Psoas muscle (tissue), 8 donors: Measurements from ENCODE around the gene B4GALT2. TPM values are rescaled to one million over a fixed set of nuclear protein-coding genes. Genes with fewer than 3 reads are reported as not detected.

Experiments used
- ATAC-seq, 4 donors: fragments of 200-7000 bp; cut with Tn5 transposase; one replicate each; pipeline ENCODE4 v1.9.1; 2020; ENCODE audit warnings: moderate library complexity in 3 of 4, mild to moderate bottlenecking in 2 of 4
- DNase-seq, 2 donors: peaks; one replicate each; pipeline ENCODE4 v3.0.0-alpha.2; 2020
- H3K27ac ChIP-seq: fragments of 200-600 bp; one replicate; pipeline ENCODE4 v1.8.0; 2022
- H3K27me3 ChIP-seq, 3 donors: fragments of 200-600 bp in 1 of 3; one replicate each; pipeline versions ENCODE4 v1.6.1 to v1.8.0; 2013 to 2022; ENCODE audit warnings: low read length in 2 of 3, mild to moderate bottlenecking in 2 of 3, moderate library complexity in 1 of 3; ENCODE audit not compliant: insufficient read depth in 3 of 3
- H3K36me3 ChIP-seq, 2 donors: fragments of 200-600 bp in 1 of 2; one replicate each; pipeline versions ENCODE4 v1.6.1 to v1.8.0; 2013 to 2022; ENCODE audit warnings: low read depth in 1 of 2, mild to moderate bottlenecking in 1 of 2, moderate library complexity in 1 of 2; ENCODE audit not compliant: insufficient read depth in 1 of 2
- H3K4me1 ChIP-seq: fragments of 200-600 bp; one replicate; pipeline ENCODE4 v1.8.0; 2022
- H3K4me3 ChIP-seq: fragments of 200-600 bp; one replicate; pipeline ENCODE4 v1.8.0; 2022; ENCODE audit warnings: mild to moderate bottlenecking
- H3K9me3 ChIP-seq: fragments of 200-600 bp; one replicate; pipeline ENCODE4 v1.8.0; 2022
- WGBS, 3 donors: extraction: QIAGEN DNeasy Blood & Tissue Kit; methylation state at CpG; one replicate each; pipeline versions ENCODE4 v1.1.6 to v1.1.7; 2013; 5-methylcytosine and 5-hydroxymethylcytosine counted together
- intact Hi-C, 2 donors: fragments of 100-400 bp; cut with DNase I; formaldehyde crosslinking; loops; one replicate each; pipeline versions ENCODE4 v1.11.0 to v1.14.2; 2022
- polyA plus RNA-seq, 3 donors: library from polyadenylated mRNA; stranded (reverse); fragments of 200-250 nt; gene quantifications; one replicate each; pipeline ENCODE4 v1.2.3, GENCODE V29; 2013
- total RNA-seq, 4 donors: library from RNA; stranded (reverse); fragmentation: NEBNext Ultra II Directional in 2 of 4; extraction: Animal tissue kit (Norgen Biotek cat#: 25700) in 2 of 4; gene quantifications; one replicate each; pipeline versions ENCODE4 v1.2.1 to v1.2.4, GENCODE V29; 2021 to 2023
- TF ChIP-seq, protein P1 (sequence below): fragments of 200-600 bp; IDR thresholded peaks from one replicate; pipeline ENCODE4 v1.8.0; 2022; ENCODE audit warnings: antibody characterized with exemption
- donor health status: healthy with polysubstance abuse.
- donor health status: DM: no; HTN: no; CAD: no; lungs with moderate emphysema.
- donor health status: Bipolar disorder and iron deficiency.
- donor health status: healthy.
- donor health status: DM: yes; HTN: yes; CAD: no.
- donor health status: DM: no; HTN: no; CAD: no.
- donor health status: DM: no; HTN: no; CAD: no.
- donor health status: DM: yes; HTN: yes; CAD: no.

B4GALT2 gene
- total and polyA plus RNA-seq, 7 donors = 33.5 to 81.0 (median 54.9) TPM

DNA sequence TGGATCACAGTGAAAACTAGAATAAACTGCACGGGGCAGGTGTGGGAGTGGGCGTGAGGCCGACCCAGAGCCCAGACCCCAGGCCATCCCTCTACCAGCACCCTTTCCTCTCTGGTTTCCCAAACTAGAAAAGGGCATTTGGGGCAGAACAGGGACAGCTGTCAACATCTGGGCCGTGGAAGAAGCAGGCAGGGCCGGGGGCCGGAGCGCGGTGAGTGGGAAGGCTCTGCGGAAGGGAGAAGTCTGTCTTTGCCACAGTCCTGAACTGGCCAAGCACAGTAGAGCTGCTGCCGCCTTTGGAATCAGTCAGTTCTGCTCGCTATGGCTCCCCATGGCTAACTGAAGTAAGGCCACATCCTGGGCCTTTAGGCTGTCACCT, 19.0 kb downstream of the B4GALT2 start:
- Histone ChIP-seq H3K27me3 (no peaks in the 10 kb centered on the region), H3K9me3 (no peaks in the 10 kb centered on the region), H3K27ac (no peak overlapping the region), H3K4me1 (no peaks in the 10 kb centered on the region), H3K4me3 (no peak overlapping the region), H3K36me3 (no peaks in the 10 kb centered on the region)
- ATAC-seq (no peak), DNase-seq (no peak)
- 75 to 83% (median 78%) methylated on average over 11 of the region's 11 CpGs for WGBS, 3 donors
- intact Hi-C loops = no loop called here
- TF ChIP-seq, protein P1, sequence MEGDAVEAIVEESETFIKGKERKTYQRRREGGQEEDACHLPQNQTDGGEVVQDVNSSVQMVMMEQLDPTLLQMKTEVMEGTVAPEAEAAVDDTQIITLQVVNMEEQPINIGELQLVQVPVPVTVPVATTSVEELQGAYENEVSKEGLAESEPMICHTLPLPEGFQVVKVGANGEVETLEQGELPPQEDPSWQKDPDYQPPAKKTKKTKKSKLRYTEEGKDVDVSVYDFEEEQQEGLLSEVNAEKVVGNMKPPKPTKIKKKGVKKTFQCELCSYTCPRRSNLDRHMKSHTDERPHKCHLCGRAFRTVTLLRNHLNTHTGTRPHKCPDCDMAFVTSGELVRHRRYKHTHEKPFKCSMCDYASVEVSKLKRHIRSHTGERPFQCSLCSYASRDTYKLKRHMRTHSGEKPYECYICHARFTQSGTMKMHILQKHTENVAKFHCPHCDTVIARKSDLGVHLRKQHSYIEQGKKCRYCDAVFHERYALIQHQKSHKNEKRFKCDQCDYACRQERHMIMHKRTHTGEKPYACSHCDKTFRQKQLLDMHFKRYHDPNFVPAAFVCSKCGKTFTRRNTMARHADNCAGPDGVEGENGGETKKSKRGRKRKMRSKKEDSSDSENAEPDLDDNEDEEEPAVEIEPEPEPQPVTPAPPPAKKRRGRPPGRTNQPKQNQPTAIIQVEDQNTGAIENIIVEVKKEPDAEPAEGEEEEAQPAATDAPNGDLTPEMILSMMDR = no peak

DNA sequence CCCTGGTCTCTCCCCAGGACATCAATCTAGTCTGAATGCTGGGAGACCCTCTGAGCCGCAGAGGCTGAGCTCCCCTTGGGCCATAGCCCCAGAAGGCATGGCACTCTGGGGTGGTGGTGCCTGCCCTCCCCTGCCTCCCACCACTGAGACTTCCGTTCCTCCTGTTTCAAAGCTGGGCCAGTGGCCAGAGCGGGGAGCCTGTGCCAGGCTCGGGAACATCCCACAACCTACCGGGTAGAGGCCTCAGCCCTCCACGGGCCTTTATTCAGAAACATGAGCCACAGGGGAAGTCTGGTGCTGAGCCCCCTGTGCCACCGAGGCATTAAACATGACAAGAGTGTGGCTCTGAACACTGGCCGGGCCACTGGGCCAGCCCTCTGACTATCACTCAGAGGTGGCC, 20.4 kb downstream of the B4GALT2 start:
- Histone ChIP-seq H3K27me3 (no peaks in the 10 kb centered on the region), H3K27ac (no peak overlapping the region), H3K4me1 (no peaks in the 10 kb centered on the region), H3K4me3 (no peak overlapping the region), H3K36me3 (no peaks in the 10 kb centered on the region), H3K9me3 (no peaks in the 10 kb centered on the region)
- 40 to 53% (median 44%) methylated on average over 8 of the region's 8 CpGs for WGBS, 3 donors
- DNase-seq (no peak), ATAC-seq (no peak)
- intact Hi-C loops = no loop called here
- TF ChIP-seq, protein P1 = no peak

DNA sequence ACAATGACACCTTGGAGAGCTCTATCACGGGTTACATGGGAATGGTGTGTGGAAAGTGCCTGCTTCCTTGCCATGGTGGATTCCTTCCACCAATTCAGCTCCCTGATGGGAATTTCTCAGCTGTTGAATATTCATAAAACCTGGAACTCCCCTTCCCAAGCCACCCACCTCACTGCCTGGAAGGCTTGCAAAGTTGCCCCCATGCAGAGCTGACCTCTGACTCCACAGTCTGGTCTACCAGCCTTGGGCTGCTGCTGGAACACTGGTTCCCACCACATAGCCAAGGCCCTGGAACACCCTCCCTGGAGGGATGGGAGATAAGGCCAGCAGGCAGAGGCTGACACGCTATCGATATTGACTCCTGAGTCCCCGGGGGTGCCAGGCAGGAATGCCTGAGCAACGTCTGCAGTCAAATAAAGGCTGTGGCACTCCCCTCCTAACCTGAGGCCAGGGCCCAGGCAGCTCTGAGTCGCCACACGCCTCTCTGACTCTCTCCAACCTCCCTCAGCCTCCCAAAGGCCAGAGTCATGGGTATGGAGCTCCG, 21.2 kb downstream of the B4GALT2 start:
- no peak overlapping the region for H3K4me3 ChIP-seq
- 84 to 88% (median 86%) methylated on average over 8 of the region's 8 CpGs for WGBS, 3 donors
- no peaks in the 10 kb centered on the region for H3K27me3 ChIP-seq
- H3K27ac ChIP-seq = no peak overlapping the region
- ATAC-seq (no peak), DNase-seq (peak in 1 of 2 donors; percentile 42)
- H3K9me3 ChIP-seq = no peaks in the 10 kb centered on the region
- H3K4me1 ChIP-seq = no peaks in the 10 kb centered on the region
- intact Hi-C loops = loop anchor here (5.0 to 10.0 kb wide), 2 partner anchors 37 to 595 kb away; no protein-coding TSS in a partner anchor
- TF ChIP-seq, protein P1 = no peak
- no peaks in the 10 kb centered on the region for H3K36me3 ChIP-seq

- no peaks in the 10 kb centered on the region for H3K9me3 ChIP-seq
- ATAC-seq = no peak
- intact Hi-C loops = loop anchor here (5.0 to 10.0 kb wide), 2 partner anchors 35 to 593 kb away; no protein-coding TSS in a partner anchor
- 77 to 96% (median 82%) methylated on average over 8 of the region's 8 CpGs for WGBS, 3 donors
- H3K36me3 ChIP-seq = no peaks in the 10 kb centered on the region
- no peaks in the 10 kb centered on the region for H3K27me3 ChIP-seq
- no peak for DNase-seq
- peaks cover 4% of the 10 kb centered on the region for H3K4me1 ChIP-seq
- H3K27ac ChIP-seq = no peak overlapping the region
- no peak overlapping the region for H3K4me3 ChIP-seq
- TF ChIP-seq, protein P1 = no peak
These were observed 23.2 kb downstream of the B4GALT2 start for GRCh38 chr1:44002165-44002564.

DNA sequence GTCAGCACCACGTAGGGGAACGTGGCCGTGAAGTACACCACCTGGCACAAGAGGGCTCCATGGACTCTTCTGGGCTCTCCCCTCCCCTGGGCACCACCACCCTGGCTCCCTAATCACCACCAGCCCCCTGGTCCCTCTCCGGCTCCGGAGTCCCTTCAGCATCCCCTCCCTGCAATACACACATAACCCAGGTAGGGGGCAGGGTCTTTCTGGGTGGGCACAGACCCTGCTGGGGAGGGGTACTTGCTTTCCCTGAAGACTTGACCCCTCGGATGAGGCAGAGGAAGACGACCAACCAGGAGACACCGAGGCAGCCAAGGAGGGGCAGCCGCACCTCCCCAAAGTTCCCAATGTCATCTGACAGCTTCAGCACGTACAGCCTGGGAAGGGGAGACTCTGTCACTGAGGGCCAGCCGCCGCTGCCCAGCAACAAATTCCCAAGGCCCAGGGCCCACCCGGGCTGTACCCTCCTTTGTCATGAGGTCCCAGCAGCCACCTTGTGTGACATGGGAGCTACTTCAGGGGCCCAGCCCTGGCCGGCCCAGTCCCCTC, 23.7 kb downstream of the B4GALT2 start:
- intact Hi-C loops = loop anchor here (5.0 to 10.0 kb wide), 2 partner anchors 35 to 592 kb away; no protein-coding TSS in a partner anchor
- TF ChIP-seq, protein P1 = no peak
- no peak for ATAC-seq

More for the DNA sequence above, 23.7 kb downstream of the B4GALT2 start:
- no peak for DNase-seq
- H3K4me1 ChIP-seq = peaks cover 4% of the 10 kb centered on the region
- H3K4me3 ChIP-seq = no peak overlapping the region
- no peaks in the 10 kb centered on the region for H3K9me3 ChIP-seq
- no peaks in the 10 kb centered on the region for H3K36me3 ChIP-seq
- no peak overlapping the region for H3K27ac ChIP-seq
- H3K27me3 ChIP-seq = no peaks in the 10 kb centered on the region
- 77 to 79% (median 78%) methylated on average over 14 of the region's 14 CpGs for WGBS, 3 donors
